K562 (cell line): Measurements from ENCODE around the gene LCLAT1. TPM values are rescaled to one million over a fixed set of nuclear protein-coding genes. Genes with fewer than 3 reads are reported as not detected.

Experiments
- ATAC-seq: fragments of 200-7000 bp; cut with Tn5 transposase; 3 replicates; pipeline ENCODE4 v1.9.1; 2020; ENCODE audit warnings: moderate library complexity
- BruUV-seq: library from RNA; stranded (reverse); fragments of 400-500 nt; replicated peaks from 2 replicates; lab custom pipeline; 2021; lab: Mats Ljungman, UMichigan
- CTCF ChIA-PET: fragments of 300-600 bp; formaldehyde crosslinking; extraction: SDS; loops from one replicate; lab custom pipeline; 2021; ENCODE audit warnings: low intra/inter-chr PET ratio; lab: Yijun Ruan, JAX
- POLR2A ChIA-PET: fragments of 300-600, 350-650 bp; sonication (Branson Sonifier 250); formaldehyde crosslinking; extraction: SDS; loops from one replicate; lab custom pipeline; 2021; ENCODE audit warnings: antibody characterized with exemption, inconsistent platforms; lab: Yijun Ruan, JAX
- DNase-seq, 4 experiments: peaks; one replicate each; pipeline versions ENCODE4 v3.0.0 to v3.0.0-alpha.2; 2011 to 2018; ENCODE audit warnings: low spot score in 3 of 4, mixed read lengths in 3 of 4; ENCODE audit errors: extremely low read depth in 1 of 4
- FAIRE-seq: peaks from 2 replicates; lab custom pipeline; 2011; peaks lifted over from hg19 to GRCh38; lab: Jason Lieb, UNC
- H2AFZ ChIP-seq: 2 replicates; pipeline ENCODE4 v1.6.0; 2011; ENCODE audit warnings: low read depth, low read length, control low read depth, inconsistent platforms
- H3K27ac ChIP-seq: fragments of 200-600 bp; 3 replicates; pipeline ENCODE4 v1.8.0; 2011; ENCODE audit warnings: low read depth, mild to moderate bottlenecking, control low read depth, inconsistent platforms, low read length, moderate library complexity, mixed read lengths; ENCODE audit errors: extremely low read depth
- H3K27me3 ChIP-seq, 2 experiments: fragments of 300-600 bp in 1 of 2; 2 replicates in 1 of 2; 3 replicates in 1 of 2; pipeline versions ENCODE4 v1.6.0 to v1.8.0; 2011; ENCODE audit warnings: inconsistent platforms in 2 of 2, low read length in 2 of 2, mild to moderate bottlenecking in 1 of 2, mixed read lengths in 1 of 2, moderate library complexity in 1 of 2; ENCODE audit not compliant: control insufficient read depth in 2 of 2, insufficient read depth in 2 of 2
- H3K36me3 ChIP-seq: fragments of 300-600 bp; 3 replicates; pipeline ENCODE4 v1.8.0; 2011; ENCODE audit warnings: mild to moderate bottlenecking, low read length, inconsistent platforms; ENCODE audit not compliant: control insufficient read depth, insufficient read depth
- H3K4me1 ChIP-seq, 2 experiments: fragments of 200-600 bp in 1 of 2; replicated peaks in 1 of 2; 2 replicates in 1 of 2; 3 replicates in 1 of 2; pipeline versions ENCODE4 v1.5.1 to v1.8.0; 2011; ENCODE audit warnings: inconsistent platforms in 2 of 2, low read length in 2 of 2, mild to moderate bottlenecking in 1 of 2, mixed read lengths in 1 of 2, moderate library complexity in 1 of 2; ENCODE audit not compliant: control insufficient read depth in 2 of 2, insufficient read depth in 2 of 2
- H3K4me2 ChIP-seq: 2 replicates; pipeline ENCODE4 v1.6.1; 2011; ENCODE audit warnings: low read length, control low read depth, inconsistent platforms, mixed read lengths; ENCODE audit not compliant: insufficient read depth
- H3K4me3 ChIP-seq: fragments of 200-600 bp; sonication (generic), shearing (Covaris generic); 2 replicates; pipeline ENCODE4 v1.5.1; 2016; ENCODE audit warnings: control low read depth, inconsistent platforms
- H3K79me2 ChIP-seq: fragments of 200-600 bp; 3 replicates; pipeline ENCODE4 v1.8.0; 2011; ENCODE audit warnings: low read length, inconsistent platforms; ENCODE audit not compliant: control insufficient read depth, insufficient read depth
- H3K9ac ChIP-seq, 2 experiments: 2 replicates each; pipeline versions ENCODE4 v1.6.0 to v1.6.1; 2011; ENCODE audit warnings: low read depth in 2 of 2, low read length in 2 of 2, control low read depth in 1 of 2, inconsistent platforms in 1 of 2, mild to moderate bottlenecking in 1 of 2, mixed read lengths in 1 of 2; ENCODE audit not compliant: insufficient read depth in 1 of 2
- H3K9me1 ChIP-seq: one replicate; pipeline ENCODE4 v1.6.0; 2011; ENCODE audit warnings: inconsistent platforms, mild to moderate bottlenecking, low read length, moderate library complexity; ENCODE audit not compliant: control insufficient read depth, insufficient read depth
- H3K9me3 ChIP-seq: replicated peaks from 2 replicates; pipeline ENCODE4 v1.5.1; 2011; ENCODE audit warnings: low read depth, low read length, inconsistent platforms; ENCODE audit not compliant: control insufficient read depth, insufficient read depth
- H4K20me1 ChIP-seq: replicated peaks from 2 replicates; pipeline ENCODE4 v1.6.1; 2011; ENCODE audit warnings: low read length, inconsistent platforms, mixed read lengths; ENCODE audit not compliant: control insufficient read depth, insufficient read depth
- GTF2F1 ChIP-seq: IDR thresholded peaks from 2 replicates; pipeline ENCODE4 v1.6.1; 2011; ENCODE audit warnings: low read depth, low read length, improper control_type of control experiment
- HMG20B ChIP-seq: fragments of 250-450 bp; sonication (Bioruptor Pico); IDR thresholded peaks from 2 replicates; pipeline ENCODE4 v1.5.0; 2021; ENCODE audit warnings: mild to moderate bottlenecking
- MCM7 ChIP-seq, 2 experiments: fragments of 450-650 bp; IDR thresholded peaks; 2 replicates each; pipeline ENCODE4 v1.6.1; 2016 to 2018
- MXI1 ChIP-seq: IDR thresholded peaks from 2 replicates; pipeline ENCODE4 v1.6.1; 2011; ENCODE audit warnings: low read depth, mild to moderate bottlenecking, improper control_type of control experiment, low read length
- SREBF2 ChIP-seq: sonication (generic); formaldehyde crosslinking; IDR thresholded peaks from 2 replicates; pipeline ENCODE4 v1.4.0; 2020; ENCODE audit warnings: mild to moderate bottlenecking, missing genetic modification reagents
- ZNF140 ChIP-seq: fragments of 250-450 bp; sonication (Bioruptor Pico); IDR thresholded peaks from 2 replicates; pipeline ENCODE4 v1.8.0; 2021; ENCODE audit warnings: moderate library complexity, mild to moderate bottlenecking, inconsistent platforms
- WGBS: fragments of 100-300 bp; shearing (Covaris generic); methylation state at CpG from one replicate; pipeline ENCODE4 v1.1.6; 2016; ENCODE audit warnings: low coverage, mixed read lengths; ENCODE audit not compliant: insufficient coverage; ENCODE audit errors: missing lambda C conversion rate; 5-methylcytosine and 5-hydroxymethylcytosine counted together
- in situ Hi-C: fragments of 300-500 bp; cut with MboI; formaldehyde crosslinking; loops from 4 replicates; pipeline ENCODE4 v1.15.0; 2018; ENCODE audit warnings: inconsistent platforms, mixed read lengths
- intact Hi-C: fragments of 100-400 bp; cut with micrococcal nuclease; formaldehyde crosslinking; loops from 2 replicates; pipeline ENCODE4 v1.14.2; 2022
- polyA plus RNA-seq, 8 experiments: library from polyadenylated mRNA; depleted of rRNA in 4 of 8; stranded (reverse) in 5 of 8; unstranded in 3 of 8; fragments of >200 nt; fragmentation: Nextera tagmentation in 2 of 8; fragmentation: Illumina TruSeq in 1 of 8; extraction: Ambion mirVana in 2 of 8; extraction: Trizol in 1 of 8; gene quantifications; 2 replicates each; pipeline versions ENCODE4 v1.2.1 to v1.2.3, GENCODE V29; 2011 to 2014; ENCODE audit warnings: inconsistent platforms in 1 of 8, missing spikeins in 1 of 8
- total RNA-seq, 7 experiments: library from RNA; depleted of rRNA in 6 of 7; stranded (reverse); fragments of >200 nt in 6 of 7; fragmentation: Illumina TruSeq in 2 of 7; extraction: Trizol in 2 of 7; gene quantifications; 2 replicates each; pipeline versions ENCODE4 v1.2.1 to v1.2.3, GENCODE V29; 2011 to 2021; ENCODE audit warnings: low replicate concordance in 1 of 7
- TF ChIP-seq, protein P1 (sequence below): sonication (generic); formaldehyde crosslinking; IDR thresholded peaks from 2 replicates; pipeline ENCODE4 v1.8.0; 2022; ENCODE audit warnings: mild to moderate bottlenecking, missing genetic modification reagents
- TF ChIP-seq, protein P2 (sequence below): fragments of 450-650 bp; formaldehyde crosslinking; IDR thresholded peaks from 2 replicates; pipeline ENCODE4 v1.4.0; 2022; ENCODE audit warnings: missing genetic modification characterization
- TF ChIP-seq, protein P3 (sequence below): fragments of 250-450 bp; sonication (Bioruptor Pico); IDR thresholded peaks from 2 replicates; pipeline ENCODE4 v1.8.0; 2021; ENCODE audit warnings: mild to moderate bottlenecking, moderate library complexity

LCLAT1 gene
- total and polyA plus RNA-seq, 9 of the 15 experiments (the other 6 are each of a cell fraction or from before 2014, with no cell fraction given), result 8.9 to 63.3 (median 25.4) TPM

DNA sequence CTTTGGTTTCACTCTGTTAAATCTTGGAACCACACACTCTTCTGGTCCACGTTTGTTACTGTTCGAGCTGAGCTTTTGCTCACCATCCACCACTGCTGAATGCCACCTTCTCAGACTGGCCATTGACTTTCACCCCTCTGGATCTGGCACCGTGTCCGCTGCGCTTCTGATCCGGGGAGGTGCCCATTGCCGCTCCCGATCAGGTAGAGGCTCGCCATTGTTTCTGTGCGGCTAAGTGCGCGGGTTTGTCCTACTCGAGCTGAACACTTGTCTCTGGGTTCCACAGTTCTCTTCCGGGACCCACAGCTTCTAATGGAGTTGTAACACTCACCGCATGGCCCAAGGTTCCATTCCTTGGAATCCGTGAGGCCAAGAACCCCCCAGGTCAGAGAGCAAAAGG, 72.8 kb downstream of the LCLAT1 start:
- Histone ChIP-seq H3K4me1 (peaks cover 4 to 6% of the 10 kb centered on the region in 2 experiments; a peak in 4 of 5 replicates), H3K9me1 (no peaks in the 10 kb centered on the region), H2AFZ (no peak overlapping the region), H4K20me1 (no peaks in the 10 kb centered on the region), H3K79me2 (peaks cover 20% of the 10 kb centered on the region), H3K27ac (no peak overlapping the region), H3K36me3 (peaks cover 6% of the 10 kb centered on the region; the same call in 1 of the 3 replicates), H3K4me3 (no peak overlapping the region), H3K9me3 (peaks cover 11% of the 10 kb centered on the region), H3K27me3 (no peaks in the 10 kb centered on the region), H3K4me2 (no peak overlapping the region), H3K9ac (no peak overlapping the region)
- intact Hi-C loops (no loop called here), in situ Hi-C loops (no loop called here)
- WGBS, result 99% methylated on average over 14 of the region's 16 CpGs
- DNase-seq (no peak), FAIRE-seq (no peak), ATAC-seq (no peak)
- BruUV-seq, result no TSS peak
- POLR2A ChIA-PET, result interaction anchor here (0.6 kb wide), 1 partner anchor 73 kb away, joined by 5 read pairs; no protein-coding TSS in a partner anchor
- TF ChIP-seq HMG20B (CRISPR knock-in tag) (no peak), MXI1 (no peak), ZNF140 (no peak), MCM7 (IDR thresholded peaks at IDR 0.05) (no peak), GTF2F1 (no peak)
- CTCF ChIA-PET, result no interaction called here

DNA sequence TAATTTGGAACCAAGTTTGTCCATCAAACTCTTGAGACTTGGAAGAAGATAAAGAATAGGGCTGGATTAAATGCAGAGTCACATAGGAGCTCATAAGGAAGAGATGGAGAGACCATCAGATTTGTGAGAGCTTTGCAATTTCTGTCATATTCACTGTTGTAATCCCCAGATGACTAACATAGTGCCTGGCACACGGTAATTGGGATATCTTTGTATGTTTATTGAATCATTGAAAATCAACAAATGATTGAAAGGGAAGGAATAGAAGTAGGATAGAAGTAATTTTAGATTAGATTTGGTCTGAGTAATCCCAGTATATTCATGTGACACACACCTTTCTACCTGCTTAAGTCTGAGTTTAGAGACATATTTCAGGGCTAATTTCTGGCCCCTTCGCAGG, 75.4 kb downstream of the LCLAT1 start:
- Histone ChIP-seq H3K27ac (no peak overlapping the region), H3K27me3 (no peaks in the 10 kb centered on the region), H3K9me1 (no peaks in the 10 kb centered on the region), H3K36me3 (peaks cover 14% of the 10 kb centered on the region; the same call in 2 of the 3 replicates), H3K9ac (no peak overlapping the region), H3K79me2 (0 out of 3 replicates have a peak, but pooled peaks cover 7% of the 10 kb centered on the region), H2AFZ (no peak overlapping the region), H3K9me3 (peaks cover 11% of the 10 kb centered on the region), H3K4me3 (no peak overlapping the region), H4K20me1 (no peaks in the 10 kb centered on the region), H3K4me2 (no peak overlapping the region), H3K4me1 (no peaks in the 10 kb centered on the region)
- no peak for ATAC-seq
- ChIA-PET POLR2A (interaction anchor here (1.2 kb wide), 1 partner anchor 85 kb away, joined by 3 read pairs; no protein-coding TSS in a partner anchor), CTCF (no interaction called here)
- in situ Hi-C loops (no loop called here), intact Hi-C loops (no loop called here)
- no peak for FAIRE-seq
- 81% methylated on average over 2 of the region's 2 CpGs for WGBS
- DNase-seq, result no peak
- no TSS peak for BruUV-seq
- TF ChIP-seq, protein P1, sequence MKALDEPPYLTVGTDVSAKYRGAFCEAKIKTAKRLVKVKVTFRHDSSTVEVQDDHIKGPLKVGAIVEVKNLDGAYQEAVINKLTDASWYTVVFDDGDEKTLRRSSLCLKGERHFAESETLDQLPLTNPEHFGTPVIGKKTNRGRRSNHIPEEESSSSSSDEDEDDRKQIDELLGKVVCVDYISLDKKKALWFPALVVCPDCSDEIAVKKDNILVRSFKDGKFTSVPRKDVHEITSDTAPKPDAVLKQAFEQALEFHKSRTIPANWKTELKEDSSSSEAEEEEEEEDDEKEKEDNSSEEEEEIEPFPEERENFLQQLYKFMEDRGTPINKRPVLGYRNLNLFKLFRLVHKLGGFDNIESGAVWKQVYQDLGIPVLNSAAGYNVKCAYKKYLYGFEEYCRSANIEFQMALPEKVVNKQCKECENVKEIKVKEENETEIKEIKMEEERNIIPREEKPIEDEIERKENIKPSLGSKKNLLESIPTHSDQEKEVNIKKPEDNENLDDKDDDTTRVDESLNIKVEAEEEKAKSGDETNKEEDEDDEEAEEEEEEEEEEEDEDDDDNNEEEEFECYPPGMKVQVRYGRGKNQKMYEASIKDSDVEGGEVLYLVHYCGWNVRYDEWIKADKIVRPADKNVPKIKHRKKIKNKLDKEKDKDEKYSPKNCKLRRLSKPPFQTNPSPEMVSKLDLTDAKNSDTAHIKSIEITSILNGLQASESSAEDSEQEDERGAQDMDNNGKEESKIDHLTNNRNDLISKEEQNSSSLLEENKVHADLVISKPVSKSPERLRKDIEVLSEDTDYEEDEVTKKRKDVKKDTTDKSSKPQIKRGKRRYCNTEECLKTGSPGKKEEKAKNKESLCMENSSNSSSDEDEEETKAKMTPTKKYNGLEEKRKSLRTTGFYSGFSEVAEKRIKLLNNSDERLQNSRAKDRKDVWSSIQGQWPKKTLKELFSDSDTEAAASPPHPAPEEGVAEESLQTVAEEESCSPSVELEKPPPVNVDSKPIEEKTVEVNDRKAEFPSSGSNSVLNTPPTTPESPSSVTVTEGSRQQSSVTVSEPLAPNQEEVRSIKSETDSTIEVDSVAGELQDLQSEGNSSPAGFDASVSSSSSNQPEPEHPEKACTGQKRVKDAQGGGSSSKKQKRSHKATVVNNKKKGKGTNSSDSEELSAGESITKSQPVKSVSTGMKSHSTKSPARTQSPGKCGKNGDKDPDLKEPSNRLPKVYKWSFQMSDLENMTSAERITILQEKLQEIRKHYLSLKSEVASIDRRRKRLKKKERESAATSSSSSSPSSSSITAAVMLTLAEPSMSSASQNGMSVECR (CRISPR knock-in tag), result no peak
- TF ChIP-seq, protein P2, sequence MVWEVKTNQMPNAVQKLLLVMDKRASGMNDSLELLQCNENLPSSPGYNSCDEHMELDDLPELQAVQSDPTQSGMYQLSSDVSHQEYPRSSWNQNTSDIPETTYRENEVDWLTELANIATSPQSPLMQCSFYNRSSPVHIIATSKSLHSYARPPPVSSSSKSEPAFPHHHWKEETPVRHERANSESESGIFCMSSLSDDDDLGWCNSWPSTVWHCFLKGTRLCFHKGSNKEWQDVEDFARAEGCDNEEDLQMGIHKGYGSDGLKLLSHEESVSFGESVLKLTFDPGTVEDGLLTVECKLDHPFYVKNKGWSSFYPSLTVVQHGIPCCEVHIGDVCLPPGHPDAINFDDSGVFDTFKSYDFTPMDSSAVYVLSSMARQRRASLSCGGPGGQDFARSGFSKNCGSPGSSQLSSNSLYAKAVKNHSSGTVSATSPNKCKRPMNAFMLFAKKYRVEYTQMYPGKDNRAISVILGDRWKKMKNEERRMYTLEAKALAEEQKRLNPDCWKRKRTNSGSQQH (CRISPR knock-in tag), result no peak
- TF ChIP-seq, protein P3, sequence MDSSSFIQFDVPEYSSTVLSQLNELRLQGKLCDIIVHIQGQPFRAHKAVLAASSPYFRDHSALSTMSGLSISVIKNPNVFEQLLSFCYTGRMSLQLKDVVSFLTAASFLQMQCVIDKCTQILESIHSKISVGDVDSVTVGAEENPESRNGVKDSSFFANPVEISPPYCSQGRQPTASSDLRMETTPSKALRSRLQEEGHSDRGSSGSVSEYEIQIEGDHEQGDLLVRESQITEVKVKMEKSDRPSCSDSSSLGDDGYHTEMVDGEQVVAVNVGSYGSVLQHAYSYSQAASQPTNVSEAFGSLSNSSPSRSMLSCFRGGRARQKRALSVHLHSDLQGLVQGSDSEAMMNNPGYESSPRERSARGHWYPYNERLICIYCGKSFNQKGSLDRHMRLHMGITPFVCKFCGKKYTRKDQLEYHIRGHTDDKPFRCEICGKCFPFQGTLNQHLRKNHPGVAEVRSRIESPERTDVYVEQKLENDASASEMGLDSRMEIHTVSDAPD (CRISPR knock-in tag), result no peak
- TF ChIP-seq SREBF2 (CRISPR knock-in tag), result no peak
